ENCODE data around the gene ME3.

ME3 gene

GRCh38 chr11:86617502-86617901, 54.9 kb downstream of the ME3 start:
- no peak for DNase-seq

- no peak for DNase-seq
Measured at GRCh38 chr11:86615487-86615886, 56.9 kb downstream of the ME3 start.

- DNase-seq: no peak
Measured at GRCh38 chr11:86610559-86611341, 61.7 kb downstream of the ME3 start.

- peak; percentile 94 for DNase-seq
Measured at GRCh38 chr11:86608251-86608799, 64.1 kb downstream of the ME3 start.

GRCh38 chr11:86606836-86607481, 65.5 kb downstream of the ME3 start:
- DNase-seq: peak; percentile 27

GRCh38 chr11:86606270-86606835, 66.1 kb downstream of the ME3 start:
- DNase-seq: no peak

GRCh38 chr11:86596861-86597586, 75.4 kb downstream of the ME3 start:
- peak; percentile 69 for DNase-seq

- DNase-seq: no peak
Measured at GRCh38 chr11:86595955-86596354, 76.5 kb downstream of the ME3 start.

GRCh38 chr11:86595451-86595850, 77.0 kb downstream of the ME3 start:
- DNase-seq: peak; percentile 89

- no peak for DNase-seq
Measured at GRCh38 chr11:86594746-86595145, 77.7 kb downstream of the ME3 start.

- DNase-seq: no peak
Measured at GRCh38 chr11:86593833-86594232, 78.6 kb downstream of the ME3 start.

- DNase-seq: peak; percentile 100
Measured at GRCh38 chr11:86592659-86593451, 79.6 kb downstream of the ME3 start.

- DNase-seq: peak; percentile 94
Measured at GRCh38 chr11:86592047-86592591, 80.3 kb downstream of the ME3 start.

- DNase-seq: peak; percentile 68
Measured at GRCh38 chr11:86591631-86592030, 80.8 kb downstream of the ME3 start.

- DNase-seq: no peak
Measured at GRCh38 chr11:86589856-86590589, 82.4 kb downstream of the ME3 start.

GRCh38 chr11:86589204-86589603, 83.2 kb downstream of the ME3 start:
- DNase-seq: no peak

GRCh38 chr11:86588566-86589090, 83.8 kb downstream of the ME3 start:
- DNase-seq: peak; percentile 62

GRCh38 chr11:86587264-86588193, 84.9 kb downstream of the ME3 start:
- DNase-seq: no peak

GRCh38 chr11:86586307-86586706, 86.1 kb downstream of the ME3 start:
- no peak for DNase-seq

GRCh38 chr11:86582898-86583297, 89.5 kb downstream of the ME3 start:
- no peak for DNase-seq

Data from DMS53 (cell line).